T-helper 17 cell (primary cell): ENCODE measurements around the gene TMEM132D. TPM values are rescaled to one million over a fixed set of nuclear protein-coding genes. Genes with fewer than 3 reads are reported as not detected.

Source experiments
- ATAC-seq: fragments of 150-1000 bp; cut with Tn5 transposase; 2 replicates; pipeline ENCODE4 v1.10.0; 2021; ENCODE audit warnings: mild to moderate bottlenecking, moderate library complexity
- DNase-seq, 3 donors: peaks; one replicate each; pipeline versions ENCODE4 v3.0.0 to v3.0.0-alpha.2; 2020 to 2021
- H3K9me3 ChIP-seq: one replicate; pipeline ENCODE4 v1.7.0; 2013; ENCODE audit warnings: low read length, mild to moderate bottlenecking; ENCODE audit not compliant: control insufficient read depth, poor library complexity, severe bottlenecking
- H3K27ac Mint-ChIP-seq: one replicate; pipeline ENCODE4 v1.8.0; 2022; ENCODE audit warnings: mild to moderate bottlenecking, moderate library complexity, mixed read lengths
- H3K27me3 Mint-ChIP-seq: one replicate; pipeline ENCODE4 v1.8.0; 2022; ENCODE audit warnings: mixed read lengths
- H3K36me3 Mint-ChIP-seq: one replicate; pipeline ENCODE4 v1.8.0; 2022; ENCODE audit warnings: low read depth, mixed read lengths
- H3K4me1 Mint-ChIP-seq: one replicate; pipeline ENCODE4 v1.8.0; 2022; ENCODE audit warnings: mild to moderate bottlenecking, mixed read lengths
- H3K4me3 Mint-ChIP-seq: one replicate; pipeline ENCODE4 v1.8.0; 2022; ENCODE audit warnings: mild to moderate bottlenecking, moderate library complexity, mixed read lengths
- total RNA-seq, 4 donors: library from RNA in 2 of 4; stranded (reverse) in 2 of 4; gene quantifications; one replicate each; pipeline ENCODE4 v1.2.3 and lab custom pipeline; 2022 to 2026

Gene TMEM132D
- total RNA-seq, result not detected
- 0 reads per million in 2 donors for total RNA-seq (lab: John Stamatoyannopoulos, UW)

- DNase-seq (no peak), ATAC-seq (no peak)
- Mint-ChIP-seq H3K27ac (no peak within 1 kb of the TSS), H3K27me3 (peaks cover 19% of the 10 kb centered on the region), H3K4me1 (no peaks in the 10 kb centered on the region), H3K36me3 (no peaks in the 10 kb centered on the region), H3K4me3 (no peak within 1 kb of the TSS)
- no peaks in the 10 kb centered on the region for H3K9me3 ChIP-seq
These were observed at the start of gene TMEM132D for GRCh38 chr12:129903956-129904829. TSS of gene TMEM132D (minus strand) at chr12:129904025.

GRCh38 chr12:129949651-129950050 lies 45.8 kb upstream of the TMEM132D start:
- DNase-seq (no peak), ATAC-seq (no peak)
- no peaks in the 10 kb centered on the region for H3K9me3 ChIP-seq
- Mint-ChIP-seq H3K36me3 (no peaks in the 10 kb centered on the region), H3K27me3 (no peaks in the 10 kb centered on the region), H3K4me1 (no peaks in the 10 kb centered on the region), H3K27ac (no peak overlapping the region), H3K4me3 (no peak overlapping the region)

- no peaks in the 10 kb centered on the region for H3K9me3 ChIP-seq
- Mint-ChIP-seq H3K27me3 (no peaks in the 10 kb centered on the region), H3K4me3 (no peak overlapping the region), H3K4me1 (no peaks in the 10 kb centered on the region), H3K27ac (no peak overlapping the region), H3K36me3 (no peaks in the 10 kb centered on the region)
- DNase-seq (no peak), ATAC-seq (no peak)
These were observed 37.8 kb upstream of the TMEM132D start for GRCh38 chr12:129941618-129942017.

- no peaks in the 10 kb centered on the region for H3K9me3 ChIP-seq
- no peaks in the 10 kb centered on the region for H3K4me1 Mint-ChIP-seq
- ATAC-seq (no peak), DNase-seq (no peak)
- H3K4me3 Mint-ChIP-seq, result no peak overlapping the region
- no peak overlapping the region for H3K27ac Mint-ChIP-seq
- no peaks in the 10 kb centered on the region for H3K36me3 Mint-ChIP-seq
- no peaks in the 10 kb centered on the region for H3K27me3 Mint-ChIP-seq
These were observed 34.3 kb upstream of the TMEM132D start for GRCh38 chr12:129938089-129938488.

GRCh38 chr12:129937426-129937825 lies 33.6 kb upstream of the TMEM132D start:
- Mint-ChIP-seq H3K36me3 (no peaks in the 10 kb centered on the region), H3K27ac (no peak overlapping the region), H3K4me1 (no peaks in the 10 kb centered on the region), H3K27me3 (no peaks in the 10 kb centered on the region), H3K4me3 (no peak overlapping the region)
- no peaks in the 10 kb centered on the region for H3K9me3 ChIP-seq
- ATAC-seq, result no peak
- no peak for DNase-seq

- H3K27me3 Mint-ChIP-seq, result no peaks in the 10 kb centered on the region
- H3K36me3 Mint-ChIP-seq, result no peaks in the 10 kb centered on the region
- H3K4me3 Mint-ChIP-seq, result no peak overlapping the region
- DNase-seq (no peak), ATAC-seq (no peak)
- H3K27ac Mint-ChIP-seq, result no peak overlapping the region
- no peaks in the 10 kb centered on the region for H3K4me1 Mint-ChIP-seq
- H3K9me3 ChIP-seq, result no peaks in the 10 kb centered on the region
These were observed 24.8 kb upstream of the TMEM132D start for GRCh38 chr12:129928643-129929042.

- Mint-ChIP-seq H3K27me3 (no peaks in the 10 kb centered on the region), H3K27ac (no peak overlapping the region), H3K36me3 (no peaks in the 10 kb centered on the region), H3K4me3 (no peak overlapping the region), H3K4me1 (no peaks in the 10 kb centered on the region)
- H3K9me3 ChIP-seq, result no peaks in the 10 kb centered on the region
- no peak for DNase-seq
- no peak for ATAC-seq
These were observed 23.6 kb upstream of the TMEM132D start for GRCh38 chr12:129927316-129927900.

GRCh38 chr12:129911428-129912049 lies 7.7 kb upstream of the TMEM132D start:
- Mint-ChIP-seq H3K27ac (no peak overlapping the region), H3K4me3 (no peak overlapping the region), H3K4me1 (no peaks in the 10 kb centered on the region), H3K27me3 (no peaks in the 10 kb centered on the region), H3K36me3 (no peaks in the 10 kb centered on the region)
- H3K9me3 ChIP-seq, result no peaks in the 10 kb centered on the region
- no peak for DNase-seq
- ATAC-seq, result no peak

- H3K4me3 Mint-ChIP-seq, result no peak overlapping the region
- DNase-seq (no peak), ATAC-seq (no peak)
- H3K36me3 Mint-ChIP-seq, result no peaks in the 10 kb centered on the region
- no peaks in the 10 kb centered on the region for H3K9me3 ChIP-seq
- peaks cover 19% of the 10 kb centered on the region for H3K27me3 Mint-ChIP-seq
- H3K4me1 Mint-ChIP-seq, result no peaks in the 10 kb centered on the region
- H3K27ac Mint-ChIP-seq, result no peak overlapping the region
These were observed 5.5 kb upstream of the TMEM132D start for GRCh38 chr12:129909051-129910020.

- no peak overlapping the region for H3K4me3 Mint-ChIP-seq
- no peaks in the 10 kb centered on the region for H3K4me1 Mint-ChIP-seq
- H3K27ac Mint-ChIP-seq, result no peak overlapping the region
- DNase-seq (no peak), ATAC-seq (no peak)
- no peaks in the 10 kb centered on the region for H3K36me3 Mint-ChIP-seq
- H3K9me3 ChIP-seq, result no peaks in the 10 kb centered on the region
- H3K27me3 Mint-ChIP-seq, result peaks cover 19% of the 10 kb centered on the region
These were observed 506 bp downstream of the TMEM132D start for GRCh38 chr12:129903092-129903945.

GRCh38 chr12:129902371-129903091 lies 1.3 kb downstream of the TMEM132D start:
- Mint-ChIP-seq H3K36me3 (no peaks in the 10 kb centered on the region), H3K27ac (no peak overlapping the region), H3K4me3 (no peak overlapping the region), H3K4me1 (no peaks in the 10 kb centered on the region), H3K27me3 (peaks cover 19% of the 10 kb centered on the region)
- H3K9me3 ChIP-seq, result no peaks in the 10 kb centered on the region
- DNase-seq (no peak), ATAC-seq (no peak)

- no peak for ATAC-seq
- Mint-ChIP-seq H3K27ac (no peak overlapping the region), H3K4me3 (no peak overlapping the region), H3K36me3 (no peaks in the 10 kb centered on the region), H3K4me1 (no peaks in the 10 kb centered on the region), H3K27me3 (peaks cover 19% of the 10 kb centered on the region)
- no peak for DNase-seq
- H3K9me3 ChIP-seq, result no peaks in the 10 kb centered on the region
These were observed 2.6 kb downstream of the TMEM132D start for GRCh38 chr12:129901254-129901653.
